ENCODE measurements around the gene SND1. TPM values are rescaled to one million over a fixed set of nuclear protein-coding genes. Genes with fewer than 3 reads are reported as not detected.
A peak's percentile ranks its signal among the peaks of the same experiment; 100 is the strongest.

SND1 gene
- total and polyA plus RNA-seq, 2 donors (not counting 3 experiments of a cell fraction or from before 2014, with no cell fraction given) = 116 to 249 TPM

GRCh38 chr7:127653396-127653795, 1.4 kb downstream of the SND1 start:
- no peak for FAIRE-seq

GRCh38 chr7:127654404-127655394, 2.7 kb downstream of the SND1 start:
- TF ChIP-seq POLR2A (IDR thresholded peaks at IDR 0.05; ENCODE audit: low read depth, low read length) (no peak), GATA2 (IDR thresholded peaks at IDR 0.05; ENCODE audit: insufficient read depth, insufficient read length, low read depth, low read length) (no peak)
- H3K36me3 ChIP-seq (ENCODE audit: control insufficient read depth in 2 of 2, extremely low read depth in 1 of 2, insufficient read depth in 2 of 2, low read length in 2 of 2) = peaks cover 0 to 7% of the 10 kb centered on the region in 2 experiments
- H3K4me1 ChIP-seq (ENCODE audit: control insufficient read depth, extremely low read depth, insufficient read depth, low read length) = peaks cover 28% of the 10 kb centered on the region
- no peak for DNase-seq (ENCODE audit: low read depth, low spot score)
- H3K9me3 ChIP-seq (replicated peaks; ENCODE audit: control insufficient read depth, insufficient read depth, low read length) = no peaks in the 10 kb centered on the region
- dilution Hi-C loops (cut with MboI; ENCODE audit: extremely low pct_ligation_motif_present, low sequenced_read_pairs) (no loop called here), intact Hi-C loops (cut with micrococcal nuclease) (loop anchor here (1.0 kb wide), 1 partner anchor 13 kb away; no protein-coding TSS in a partner anchor)
- no peaks in the 10 kb centered on the region for H3K9me1 ChIP-seq (replicated peaks; ENCODE audit: control insufficient read depth, extremely low read depth, insufficient read depth, low read length)
- peaks cover 76% of the 10 kb centered on the region for H3K79me2 ChIP-seq (ENCODE audit: control insufficient read depth, insufficient read depth, low read length)
- CTCF ChIA-PET = interaction anchor here (0.9 to 2.7 kb wide), 2 partner anchors 12 to 15 kb away, joined by 3 to 14 read pairs; no protein-coding TSS in a partner anchor
- BruUV-seq (replicated peaks) = no TSS peak
- no peak overlapping the region for H3K9ac ChIP-seq (replicated peaks; ENCODE audit: extremely low read depth, insufficient read depth, low read length)
- FAIRE-seq = no peak
- peak overlapping the region; percentile 93 for H3K4me2 ChIP-seq (ENCODE audit: insufficient read depth, low read length)
- POLR2A ChIA-PET = interaction anchor here (0.6 kb wide), 1 partner anchor 13 kb away, joined by 3 read pairs; no protein-coding TSS in a partner anchor
- H3K4me3 ChIP-seq (replicated peaks in 1 of 3; ENCODE audit: insufficient read depth in 1 of 3, low read depth in 1 of 3, low read length in 3 of 3) = peak overlapping the region in 1 of 3 experiments; percentile 94
- no peak overlapping the region for H2AFZ ChIP-seq (ENCODE audit: low read depth, low read length)
- H4K20me1 ChIP-seq (replicated peaks; ENCODE audit: control insufficient read depth, extremely low read depth, insufficient read depth, low read length) = peaks cover 11% of the 10 kb centered on the region
- no peaks in the 10 kb centered on the region for H3K27me3 ChIP-seq (ENCODE audit: control insufficient read depth in 2 of 2, insufficient read depth in 2 of 2, low read length in 2 of 2)
- H3K27ac ChIP-seq (ENCODE audit: insufficient read depth, low read depth, low read length) = no peak overlapping the region

More at GRCh38 chr7:127653396-127653795, 1.4 kb downstream of the SND1 start:
- BruUV-seq (replicated peaks) = no TSS peak
- peaks cover 28% of the 10 kb centered on the region for H3K4me1 ChIP-seq (ENCODE audit: control insufficient read depth, extremely low read depth, insufficient read depth, low read length)
- DNase-seq (ENCODE audit: low read depth, low spot score) = no peak
- H3K27me3 ChIP-seq (ENCODE audit: control insufficient read depth in 2 of 2, insufficient read depth in 2 of 2, low read length in 2 of 2) = no peaks in the 10 kb centered on the region
- dilution Hi-C loops (cut with MboI; ENCODE audit: extremely low pct_ligation_motif_present, low sequenced_read_pairs) (no loop called here), intact Hi-C loops (cut with micrococcal nuclease) (no loop called here)
- H3K4me2 ChIP-seq (ENCODE audit: insufficient read depth, low read length) = peak overlapping the region; percentile 93
- CTCF ChIA-PET = interaction anchor here (1.2 to 2.7 kb wide), 2 partner anchors 13 to 65 kb away, joined by 4 to 14 read pairs; partner anchors contain the start of gene ARF5
- H3K9ac ChIP-seq (replicated peaks; ENCODE audit: extremely low read depth, insufficient read depth, low read length) = peak overlapping the region; percentile 94
- no peak overlapping the region for H2AFZ ChIP-seq (ENCODE audit: low read depth, low read length)
- H4K20me1 ChIP-seq (replicated peaks; ENCODE audit: control insufficient read depth, extremely low read depth, insufficient read depth, low read length) = peaks cover 5% of the 10 kb centered on the region
- no peak overlapping the region for H3K27ac ChIP-seq (ENCODE audit: insufficient read depth, low read depth, low read length)
- H3K9me3 ChIP-seq (replicated peaks; ENCODE audit: control insufficient read depth, insufficient read depth, low read length) = no peaks in the 10 kb centered on the region
- TF ChIP-seq EZH2 (IDR thresholded peaks at IDR 0.05; ENCODE audit: borderline replicate concordance, low read depth, low read length, severe bottlenecking) (no peak), MAX (IDR thresholded peaks at IDR 0.05; ENCODE audit: insufficient read depth, insufficient read length) (no peak), JUN (IDR thresholded peaks at IDR 0.05; ENCODE audit: borderline replicate concordance, insufficient read depth, insufficient read length, low read depth) (no peak), GATA2 (IDR thresholded peaks at IDR 0.05; ENCODE audit: insufficient read depth, insufficient read length, low read depth, low read length) (no peak)
- peak overlapping the region in 2 of 3 experiments; percentile 76 to 94 for H3K4me3 ChIP-seq (replicated peaks in 1 of 3; ENCODE audit: insufficient read depth in 1 of 3, low read depth in 1 of 3, low read length in 3 of 3)
- POLR2A ChIA-PET = no interaction called here
- H3K36me3 ChIP-seq (ENCODE audit: control insufficient read depth in 2 of 2, extremely low read depth in 1 of 2, insufficient read depth in 2 of 2, low read length in 2 of 2) = peaks cover 0 to 2% of the 10 kb centered on the region in 2 experiments
- peaks cover 63% of the 10 kb centered on the region for H3K79me2 ChIP-seq (ENCODE audit: control insufficient read depth, insufficient read depth, low read length)
- no peaks in the 10 kb centered on the region for H3K9me1 ChIP-seq (replicated peaks; ENCODE audit: control insufficient read depth, extremely low read depth, insufficient read depth, low read length)

Data from endothelial cell of umbilical vein (primary cell).